T-helper 1 cell treated with Interleukin-12 subunit alpha and Interleukin-12 subunit beta and Interleukin-4 antibody, amounts not matched to agents 30 μg/mL and 1 μg/mL, for 36 hours (primary cell): Measurements from ENCODE around the gene LHPP.
"Not testable (repeated sequence)": the region's sequence is repeated elsewhere in the genome, so short reads cannot be mapped to it uniquely, and the experiment has no call there.

Experiments
- H3K27ac Mint-ChIP-seq: one replicate; pipeline ENCODE4 v1.8.0; 2021; ENCODE audit warnings: mild to moderate bottlenecking, mixed read lengths
- H3K27me3 Mint-ChIP-seq: one replicate; pipeline ENCODE4 v1.8.0; 2021; ENCODE audit warnings: low read depth, mixed read lengths
- H3K36me3 Mint-ChIP-seq: one replicate; pipeline ENCODE4 v1.8.0; 2021; ENCODE audit warnings: low read depth, mixed read lengths
- H3K4me1 Mint-ChIP-seq: one replicate; pipeline ENCODE4 v1.8.0; 2021; ENCODE audit warnings: low read depth, mixed read lengths
- H3K4me3 Mint-ChIP-seq: one replicate; pipeline ENCODE4 v1.8.0; 2021; ENCODE audit warnings: mild to moderate bottlenecking, moderate library complexity, mixed read lengths
- H3K9me3 Mint-ChIP-seq: one replicate; pipeline ENCODE4 v1.8.0; 2021; ENCODE audit warnings: mixed read lengths

The LHPP gene

GRCh38 chr10:124546055-124546369 lies 84.4 kb downstream of the LHPP start:
- Mint-ChIP-seq H3K4me3 (no peak overlapping the region), H3K4me1 (peaks cover 3% of the 10 kb centered on the region), H3K27me3 (peaks cover 19% of the 10 kb centered on the region), H3K36me3 (no peaks in the 10 kb centered on the region), H3K27ac (no peak overlapping the region), H3K9me3 (no peaks in the 10 kb centered on the region)

- H3K4me1 Mint-ChIP-seq: peaks cover 3% of the 10 kb centered on the region
- H3K4me3 Mint-ChIP-seq: no peak overlapping the region
- no peak overlapping the region for H3K27ac Mint-ChIP-seq
- H3K9me3 Mint-ChIP-seq: no peaks in the 10 kb centered on the region
- peaks cover 19% of the 10 kb centered on the region for H3K27me3 Mint-ChIP-seq
- H3K36me3 Mint-ChIP-seq: no peaks in the 10 kb centered on the region
These were observed 85.5 kb downstream of the LHPP start for GRCh38 chr10:124546957-124547646.

GRCh38 chr10:124547647-124548168 lies 86.1 kb downstream of the LHPP start:
- Mint-ChIP-seq H3K4me3 (no peak overlapping the region), H3K27me3 (peaks cover 19% of the 10 kb centered on the region), H3K27ac (no peak overlapping the region), H3K36me3 (no peaks in the 10 kb centered on the region), H3K9me3 (no peaks in the 10 kb centered on the region), H3K4me1 (peaks cover 3% of the 10 kb centered on the region)

- H3K4me3 Mint-ChIP-seq, H3K36me3 Mint-ChIP-seq: not testable (repeated sequence)
- H3K27me3 Mint-ChIP-seq: peaks cover 19% of the 10 kb centered on the region
These were observed 87.5 kb downstream of the LHPP start for GRCh38 chr10:124549171-124549570.

GRCh38 chr10:124550293-124551034 lies 88.8 kb downstream of the LHPP start:
- no peak overlapping the region for H3K4me3 Mint-ChIP-seq
- H3K27ac Mint-ChIP-seq: no peak overlapping the region
- H3K9me3 Mint-ChIP-seq: no peaks in the 10 kb centered on the region
- peaks cover 3% of the 10 kb centered on the region for H3K4me1 Mint-ChIP-seq
- H3K36me3 Mint-ChIP-seq: no peaks in the 10 kb centered on the region
- H3K27me3 Mint-ChIP-seq: peaks cover 13% of the 10 kb centered on the region

More at GRCh38 chr10:124549171-124549570, 87.5 kb downstream of the LHPP start:
- H3K27ac Mint-ChIP-seq, H3K9me3 Mint-ChIP-seq, H3K4me1 Mint-ChIP-seq: not testable (repeated sequence)

- H3K36me3 Mint-ChIP-seq: no peaks in the 10 kb centered on the region
- H3K9me3 Mint-ChIP-seq: no peaks in the 10 kb centered on the region
- H3K27me3 Mint-ChIP-seq: peaks cover 9% of the 10 kb centered on the region
- H3K4me3 Mint-ChIP-seq: no peak overlapping the region
- H3K4me1 Mint-ChIP-seq: no peaks in the 10 kb centered on the region
- no peak overlapping the region for H3K27ac Mint-ChIP-seq
These were observed 89.5 kb downstream of the LHPP start for GRCh38 chr10:124551097-124551496.

- no peaks in the 10 kb centered on the region for H3K4me1 Mint-ChIP-seq
- H3K27ac Mint-ChIP-seq: no peak overlapping the region
- no peaks in the 10 kb centered on the region for H3K9me3 Mint-ChIP-seq
- no peak overlapping the region for H3K4me3 Mint-ChIP-seq
- peaks cover 3% of the 10 kb centered on the region for H3K27me3 Mint-ChIP-seq
- no peaks in the 10 kb centered on the region for H3K36me3 Mint-ChIP-seq
These were observed 90.1 kb downstream of the LHPP start for GRCh38 chr10:124551755-124552154.

- Mint-ChIP-seq H3K27me3 (no peaks in the 10 kb centered on the region), H3K27ac (no peak overlapping the region), H3K36me3 (no peaks in the 10 kb centered on the region), H3K4me3 (no peak overlapping the region), H3K4me1 (no peaks in the 10 kb centered on the region), H3K9me3 (no peaks in the 10 kb centered on the region)
These were observed 91.2 kb downstream of the LHPP start for GRCh38 chr10:124552691-124553276.

GRCh38 chr10:124554085-124554858 lies 92.6 kb downstream of the LHPP start:
- Mint-ChIP-seq H3K4me3 (no peak overlapping the region), H3K36me3 (no peaks in the 10 kb centered on the region), H3K27ac (no peak overlapping the region), H3K4me1 (no peaks in the 10 kb centered on the region), H3K27me3 (no peaks in the 10 kb centered on the region), H3K9me3 (no peaks in the 10 kb centered on the region)

GRCh38 chr10:124557167-124557566 lies 95.5 kb downstream of the LHPP start:
- Mint-ChIP-seq H3K27ac (no peak overlapping the region), H3K4me1 (no peaks in the 10 kb centered on the region), H3K9me3 (peaks cover 4% of the 10 kb centered on the region), H3K36me3 (peaks cover 1% of the 10 kb centered on the region), H3K4me3 (no peak overlapping the region), H3K27me3 (peaks cover 8% of the 10 kb centered on the region)

GRCh38 chr10:124557648-124558338 lies 96.2 kb downstream of the LHPP start:
- H3K4me3 Mint-ChIP-seq: no peak overlapping the region
- H3K4me1 Mint-ChIP-seq: no peaks in the 10 kb centered on the region
- no peak overlapping the region for H3K27ac Mint-ChIP-seq

GRCh38 chr10:124558339-124559321 lies 97.0 kb downstream of the LHPP start:
- H3K4me1 Mint-ChIP-seq: no peaks in the 10 kb centered on the region

More at GRCh38 chr10:124557648-124558338, 96.2 kb downstream of the LHPP start:
- H3K36me3 Mint-ChIP-seq: peaks cover 1% of the 10 kb centered on the region
- peaks cover 9% of the 10 kb centered on the region for H3K27me3 Mint-ChIP-seq
- peaks cover 4% of the 10 kb centered on the region for H3K9me3 Mint-ChIP-seq

More at GRCh38 chr10:124558339-124559321, 97.0 kb downstream of the LHPP start:
- Mint-ChIP-seq H3K36me3 (peaks cover 1% of the 10 kb centered on the region), H3K4me3 (no peak overlapping the region), H3K27me3 (peaks cover 9% of the 10 kb centered on the region), H3K27ac (no peak overlapping the region), H3K9me3 (peaks cover 4% of the 10 kb centered on the region)
